Breast epithelium (tissue), 4 donors: Measurements from ENCODE around the gene MRPL55. TPM values are rescaled to one million over a fixed set of nuclear protein-coding genes. Genes with fewer than 3 reads are reported as not detected.

Experiments used
- DNase-seq, 2 donors: peaks; one replicate each; pipeline ENCODE4 v3.0.0-alpha.2; 2019; ENCODE audit warnings: low spot score in 2 of 2
- H3K27ac ChIP-seq, 2 donors: fragments of 200-600 bp; sonication (generic) in 1 of 2; one replicate each; pipeline ENCODE4 v1.5.1; 2016 to 2019; ENCODE audit warnings: mild to moderate bottlenecking in 1 of 2
- H3K27me3 ChIP-seq, 2 donors: fragments of 200-600 bp; sonication (generic) in 1 of 2; one replicate each; pipeline versions ENCODE4 v1.5.1 to v1.6.0; 2017 to 2019; ENCODE audit warnings: control low read depth in 1 of 2, mild to moderate bottlenecking in 1 of 2
- H3K36me3 ChIP-seq: fragments of 200-600 bp; one replicate; pipeline ENCODE4 v1.5.1; 2019
- H3K4me1 ChIP-seq, 2 donors: fragments of 200-600 bp; sonication (generic); one replicate each; pipeline ENCODE4 v1.5.1; 2016 to 2019; ENCODE audit warnings: control low read depth in 1 of 2
- H3K4me3 ChIP-seq, 3 donors: fragments of 200-600 bp; sonication (generic); 1 replicate in 2 of 3; 2 replicates in 1 of 3; pipeline ENCODE4 v1.5.1; 2016 to 2019; ENCODE audit warnings: mild to moderate bottlenecking in 3 of 3, moderate library complexity in 2 of 3
- H3K9me3 ChIP-seq, 2 donors: fragments of 200-600 bp; sonication (generic) in 1 of 2; one replicate each; pipeline ENCODE4 v1.5.1; 2016 to 2019; ENCODE audit warnings: control low read depth in 1 of 2
- POLR2A ChIP-seq: fragments of 450-650 bp; IDR thresholded peaks from one replicate; pipeline ENCODE4 v1.6.1; 2016; ENCODE audit warnings: antibody characterized with exemption, mild to moderate bottlenecking, moderate library complexity
- POLR2AphosphoS5 ChIP-seq, 3 donors: sonication (generic); formaldehyde crosslinking; IDR thresholded peaks; one replicate each; pipeline ENCODE4 v1.6.1; 2017; ENCODE audit warnings: antibody characterized with exemption in 3 of 3
- intact Hi-C: fragments of 100-400 bp; cut with DNase I; formaldehyde crosslinking; loops from one replicate; pipeline ENCODE4 v1.15.1; 2023; ENCODE audit warnings: low total_unique reads
- total RNA-seq, 3 donors: library from RNA; depleted of rRNA; stranded (reverse); fragments of >200 nt; gene quantifications; one replicate each; pipeline ENCODE4 v1.1.0, GENCODE V29; 2016
- TF ChIP-seq, protein P1 (sequence below), 3 donors: fragments of 450-650 bp; IDR thresholded peaks; one replicate each; pipeline ENCODE4 v1.5.1; 2016 to 2017; ENCODE audit warnings: antibody characterized with exemption in 3 of 3, mild to moderate bottlenecking in 3 of 3, moderate library complexity in 3 of 3

Gene MRPL55
- total RNA-seq, 3 donors from 2014 or later, result 76.4 to 108 (median 102) TPM

DNA sequence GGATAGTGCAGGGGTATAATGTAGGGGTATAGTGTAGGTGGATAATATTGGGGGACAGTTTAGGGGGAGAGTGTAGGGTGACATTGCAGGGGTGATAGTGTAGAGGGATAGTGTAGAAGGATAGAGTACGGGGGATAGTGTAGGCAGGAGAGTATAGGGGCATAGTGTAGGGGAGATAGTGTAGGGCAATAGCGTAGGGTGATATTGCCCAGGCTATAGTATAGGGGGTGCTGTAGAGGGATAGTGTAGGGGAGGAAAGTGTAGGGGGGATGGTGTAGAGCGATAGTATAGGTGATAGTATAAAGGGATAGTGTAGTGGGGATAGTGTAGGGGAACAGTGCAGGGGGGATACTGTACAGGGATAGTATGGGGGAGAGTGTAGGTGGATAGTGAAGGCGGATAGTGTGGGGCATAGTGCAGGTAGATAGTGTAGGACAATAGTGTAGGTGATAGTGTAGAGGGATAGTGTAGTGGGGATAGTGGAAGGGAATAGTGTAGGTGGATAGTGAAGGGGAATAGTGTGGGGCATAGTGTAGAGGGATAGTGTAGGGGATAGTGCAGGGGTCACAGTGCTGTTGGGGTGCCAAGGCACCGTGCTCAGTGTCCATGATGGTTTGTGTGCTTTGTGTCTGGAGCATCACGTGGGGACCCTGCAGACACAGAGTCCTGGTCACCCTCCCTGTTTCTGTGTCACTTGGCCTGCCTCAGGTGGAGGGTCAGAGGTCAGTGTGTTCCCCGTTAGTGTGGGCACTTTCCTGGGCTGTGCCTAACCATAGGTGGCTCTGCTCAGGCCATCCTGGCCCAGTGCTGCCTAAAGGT lies 37.1 kb downstream of the MRPL55 start:
- intact Hi-C loops, result loop anchor here (2.0 kb wide), 1 partner anchor 71 kb away; no protein-coding TSS in a partner anchor
- Histone ChIP-seq H3K27ac (no peak overlapping the region), H3K4me3 (no peak overlapping the region), H3K9me3 (no peaks in the 10 kb centered on the region), H3K27me3 (peaks cover 2 to 12% of the 10 kb centered on the region in 2 donors), H3K36me3 (no peaks in the 10 kb centered on the region), H3K4me1 (no peaks in the 10 kb centered on the region)
- no peak for DNase-seq
- TF ChIP-seq POLR2A, result no peak
- TF ChIP-seq, protein P1, sequence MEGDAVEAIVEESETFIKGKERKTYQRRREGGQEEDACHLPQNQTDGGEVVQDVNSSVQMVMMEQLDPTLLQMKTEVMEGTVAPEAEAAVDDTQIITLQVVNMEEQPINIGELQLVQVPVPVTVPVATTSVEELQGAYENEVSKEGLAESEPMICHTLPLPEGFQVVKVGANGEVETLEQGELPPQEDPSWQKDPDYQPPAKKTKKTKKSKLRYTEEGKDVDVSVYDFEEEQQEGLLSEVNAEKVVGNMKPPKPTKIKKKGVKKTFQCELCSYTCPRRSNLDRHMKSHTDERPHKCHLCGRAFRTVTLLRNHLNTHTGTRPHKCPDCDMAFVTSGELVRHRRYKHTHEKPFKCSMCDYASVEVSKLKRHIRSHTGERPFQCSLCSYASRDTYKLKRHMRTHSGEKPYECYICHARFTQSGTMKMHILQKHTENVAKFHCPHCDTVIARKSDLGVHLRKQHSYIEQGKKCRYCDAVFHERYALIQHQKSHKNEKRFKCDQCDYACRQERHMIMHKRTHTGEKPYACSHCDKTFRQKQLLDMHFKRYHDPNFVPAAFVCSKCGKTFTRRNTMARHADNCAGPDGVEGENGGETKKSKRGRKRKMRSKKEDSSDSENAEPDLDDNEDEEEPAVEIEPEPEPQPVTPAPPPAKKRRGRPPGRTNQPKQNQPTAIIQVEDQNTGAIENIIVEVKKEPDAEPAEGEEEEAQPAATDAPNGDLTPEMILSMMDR (IDR thresholded peaks at IDR 0.05), result no peak
- TF ChIP-seq POLR2AphosphoS5 (IDR thresholded peaks at IDR 0.05), result no peak

DNA sequence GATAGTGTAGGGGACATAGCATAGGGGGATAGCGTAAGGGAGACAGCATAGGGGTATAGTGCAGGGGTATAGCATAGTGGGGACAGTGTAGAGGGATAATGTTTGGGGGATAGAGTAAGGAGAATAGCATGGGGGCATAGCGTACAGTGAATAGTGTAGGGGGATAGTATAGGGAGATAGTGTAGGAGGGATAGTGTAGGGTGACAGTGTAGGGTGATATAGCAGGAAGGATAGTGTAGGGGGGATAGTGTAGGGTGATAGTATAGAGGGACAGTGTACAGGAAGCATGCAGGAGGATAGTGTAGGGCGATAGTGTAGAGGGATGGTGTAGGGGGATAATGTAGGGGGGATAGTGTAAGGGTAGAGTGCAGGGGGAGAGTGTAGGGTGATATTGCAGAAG lies 38.2 kb downstream of the MRPL55 start:
- Histone ChIP-seq H3K4me3 (no peak overlapping the region), H3K27me3 (peaks cover 6 to 24% of the 10 kb centered on the region in 2 donors), H3K36me3 (no peaks in the 10 kb centered on the region), H3K4me1 (no peaks in the 10 kb centered on the region), H3K27ac (no peak overlapping the region), H3K9me3 (no peaks in the 10 kb centered on the region)
- TF ChIP-seq POLR2A, result no peak
- no peak for TF ChIP-seq POLR2AphosphoS5 (IDR thresholded peaks at IDR 0.05)
- TF ChIP-seq, protein P1 (IDR thresholded peaks at IDR 0.05), result no peak
- DNase-seq, result no peak
- intact Hi-C loops, result no loop called here

DNA sequence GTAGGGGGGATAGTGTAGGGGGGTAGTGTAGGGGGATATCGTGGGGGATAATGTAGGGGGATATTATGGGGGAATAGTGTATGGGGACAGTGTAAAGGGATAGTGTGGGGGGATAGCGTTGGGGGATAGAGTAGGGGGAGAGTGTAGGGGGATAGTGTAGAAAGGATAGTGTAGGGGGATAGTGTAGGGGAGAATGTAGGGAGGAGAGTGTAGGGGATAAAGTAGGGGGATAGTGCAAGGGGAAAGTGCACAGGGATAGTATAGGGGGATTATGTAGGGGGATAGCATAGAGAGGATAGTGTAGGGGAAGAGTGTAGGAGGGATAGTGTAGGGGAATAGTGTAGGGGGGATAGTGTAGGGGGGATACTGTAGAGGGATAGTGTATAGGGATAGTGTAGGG lies 38.9 kb downstream of the MRPL55 start:
- intact Hi-C loops, result no loop called here
- H3K36me3 ChIP-seq, result no peaks in the 10 kb centered on the region
- no peaks in the 10 kb centered on the region for H3K9me3 ChIP-seq
- TF ChIP-seq, protein P1 (IDR thresholded peaks at IDR 0.05), result no peak
- no peak for TF ChIP-seq POLR2A
- no peak for TF ChIP-seq POLR2AphosphoS5 (IDR thresholded peaks at IDR 0.05)
- no peak for DNase-seq
- no peak overlapping the region for H3K4me3 ChIP-seq
- no peak overlapping the region for H3K27ac ChIP-seq
- H3K4me1 ChIP-seq, result no peaks in the 10 kb centered on the region
- peaks cover 11 to 31% of the 10 kb centered on the region in 2 donors for H3K27me3 ChIP-seq

DNA sequence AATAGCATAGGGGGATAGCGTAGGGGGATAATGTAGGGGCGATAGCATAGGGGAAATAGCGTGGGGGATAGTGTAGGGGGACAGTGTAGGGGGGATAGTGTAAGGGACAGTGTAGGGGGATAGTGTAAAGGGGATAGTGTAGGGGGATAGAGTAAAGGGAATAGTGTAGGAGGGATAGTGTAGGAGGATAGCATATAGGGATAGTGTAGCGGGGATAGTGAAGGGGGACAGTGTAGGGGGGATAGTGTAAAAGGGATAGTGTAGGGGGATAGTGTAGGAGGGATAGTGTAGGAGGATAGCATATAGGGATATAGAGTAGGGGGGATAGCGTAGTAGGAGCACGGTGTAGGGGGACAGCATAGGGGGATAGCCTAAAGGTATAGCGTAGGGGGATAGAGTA lies 40.7 kb downstream of the MRPL55 start:
- peaks cover 14 to 49% of the 10 kb centered on the region in 2 donors for H3K27me3 ChIP-seq
- no peak for TF ChIP-seq POLR2AphosphoS5 (IDR thresholded peaks at IDR 0.05)
- TF ChIP-seq POLR2A, result no peak
- TF ChIP-seq, protein P1 (IDR thresholded peaks at IDR 0.05), result no peak
- no peak overlapping the region for H3K27ac ChIP-seq
- H3K9me3 ChIP-seq, result no peaks in the 10 kb centered on the region
- H3K4me1 ChIP-seq, result no peaks in the 10 kb centered on the region
- intact Hi-C loops, result no loop called here
- no peak for DNase-seq
- no peaks in the 10 kb centered on the region for H3K36me3 ChIP-seq
- no peak overlapping the region for H3K4me3 ChIP-seq

DNA sequence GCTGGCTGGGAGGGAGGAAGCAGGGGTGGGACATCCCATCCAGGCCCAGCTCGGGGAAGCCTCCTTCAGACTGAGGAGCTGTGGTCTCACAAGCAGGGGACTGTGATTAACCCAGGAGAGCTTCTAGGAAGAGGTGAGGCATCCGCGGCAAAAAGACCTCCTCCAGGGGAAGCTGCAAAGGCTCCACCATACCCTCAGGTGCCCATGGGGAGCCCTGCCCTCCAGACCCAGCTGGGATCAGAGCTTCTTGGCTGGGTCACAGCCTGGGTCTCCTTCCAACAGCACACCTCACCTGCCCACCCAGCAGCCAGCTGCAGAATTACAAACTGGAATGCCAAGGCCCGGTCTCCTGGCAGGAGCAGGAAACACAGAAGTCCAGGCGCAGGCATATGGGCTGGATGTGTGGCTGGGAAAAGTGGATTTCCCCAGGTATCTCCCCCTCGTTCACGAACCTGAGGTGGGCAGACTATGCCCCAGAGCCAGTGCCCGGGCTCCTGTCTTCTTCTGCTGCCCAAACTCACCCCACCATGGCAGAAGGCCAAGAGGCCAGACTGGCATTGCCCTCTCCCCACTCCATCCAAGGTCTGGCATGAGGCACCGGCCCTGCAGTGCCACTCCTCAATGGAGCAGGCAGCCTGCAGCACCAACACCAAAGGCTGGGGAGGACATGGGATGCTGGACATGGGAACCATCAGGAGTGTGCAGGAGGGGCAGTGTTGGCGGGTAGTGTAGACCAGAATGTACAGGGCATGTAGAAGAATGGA lies 42.0 kb downstream of the MRPL55 start:
- no peak overlapping the region for H3K4me3 ChIP-seq
- no peak overlapping the region for H3K27ac ChIP-seq
- H3K9me3 ChIP-seq, result no peaks in the 10 kb centered on the region
- intact Hi-C loops, result no loop called here
- peak in 1 of 2 donors; percentile 48 for DNase-seq
- H3K27me3 ChIP-seq, result peaks cover 14 to 62% of the 10 kb centered on the region in 2 donors
- TF ChIP-seq POLR2A, result no peak
- TF ChIP-seq POLR2AphosphoS5 (IDR thresholded peaks at IDR 0.05), result no peak
- TF ChIP-seq, protein P1 (IDR thresholded peaks at IDR 0.05), result no peak
- H3K4me1 ChIP-seq, result no peaks in the 10 kb centered on the region
- no peaks in the 10 kb centered on the region for H3K36me3 ChIP-seq
